Smooth muscle cell (in vitro differentiated cells): ENCODE measurements around the gene OR4K13. TPM values are rescaled to one million over a fixed set of nuclear protein-coding genes. Genes with fewer than 3 reads are reported as not detected.

Experiments used
- DNase-seq: peaks from one replicate; lab custom pipeline; 2025; ENCODE audit not compliant: unreplicated experiment; lab: John Stamatoyannopoulos, UW
- H2AFZ ChIP-seq: fragments of 200-600 bp; sonication (generic); 2 replicates; pipeline ENCODE4 v1.6.0; 2016; ENCODE audit warnings: antibody characterized with exemption, low read depth, mild to moderate bottlenecking
- H3F3A ChIP-seq: fragments of 200-600 bp; sonication (generic); 2 replicates; pipeline ENCODE4 v1.6.0; 2017; ENCODE audit warnings: antibody characterized with exemption, low read depth
- H3K27ac ChIP-seq: fragments of 200-600 bp; sonication (generic); 2 replicates; pipeline ENCODE4 v1.5.1; 2016; ENCODE audit warnings: low read depth, mild to moderate bottlenecking
- H3K27me3 ChIP-seq: fragments of 200-600 bp; sonication (generic); 2 replicates; pipeline ENCODE4 v1.6.1; 2016; ENCODE audit warnings: low read depth, mild to moderate bottlenecking
- H3K36me3 ChIP-seq: fragments of 200-600 bp; sonication (generic); 2 replicates; pipeline ENCODE4 v1.5.1; 2016; ENCODE audit warnings: low read depth
- H3K4me1 ChIP-seq: fragments of 200-600 bp; sonication (generic); 2 replicates; pipeline ENCODE4 v1.5.1; 2016; ENCODE audit warnings: low read depth
- H3K4me2 ChIP-seq: fragments of 200-600 bp; sonication (generic); 2 replicates; pipeline ENCODE4 v1.6.0; 2016; ENCODE audit warnings: mild to moderate bottlenecking
- H3K4me3 ChIP-seq: fragments of 200-600 bp; sonication (generic); 2 replicates; pipeline ENCODE4 v1.5.1; 2016; ENCODE audit warnings: mild to moderate bottlenecking
- H3K79me2 ChIP-seq: fragments of 200-600 bp; sonication (generic); 2 replicates; pipeline ENCODE4 v1.6.0; 2016; ENCODE audit warnings: low read depth, mild to moderate bottlenecking
- H3K9ac ChIP-seq: fragments of 200-600 bp; sonication (generic); 2 replicates; pipeline ENCODE4 v1.6.0; 2016; ENCODE audit warnings: low read depth
- H3K9me3 ChIP-seq: fragments of 200-600 bp; sonication (generic); replicated peaks from 2 replicates; pipeline ENCODE4 v1.5.1; 2016; ENCODE audit warnings: low read depth
- H4K20me1 ChIP-seq: fragments of 200-600 bp; sonication (generic); 2 replicates; pipeline ENCODE4 v1.6.0; 2016; ENCODE audit warnings: low read depth
- CTCF ChIP-seq: fragments of 200-600 bp; sonication (generic); IDR thresholded peaks from 2 replicates; pipeline ENCODE4 v1.5.1; 2017; ENCODE audit warnings: borderline replicate concordance, mild to moderate bottlenecking, antibody characterized with exemption; ENCODE audit not compliant: insufficient read depth, poor library complexity, severe bottlenecking
- WGBS: methylation state at CpG from one replicate; pipeline ENCODE4 v1.1.7; 2016; ENCODE audit warnings: low lambda C conversion rate; 5-methylcytosine and 5-hydroxymethylcytosine counted together
- polyA plus RNA-seq: library from polyadenylated mRNA; unstranded; fragments of >200 nt; fragmentation: Nextera tagmentation; extraction: Ambion mirVana; gene quantifications from 2 replicates; pipeline ENCODE4 v1.2.1, GENCODE V29; 2016
- total RNA-seq: library from RNA; depleted of rRNA; stranded (reverse); fragments of >200 nt; gene quantifications from 2 replicates; pipeline ENCODE4 v1.2.3, GENCODE V29; 2014

Gene OR4K13
- total and polyA plus RNA-seq, 2 experiments from 2014 or later = not detected

GRCh38 chr14:20044243-20044642 lies 8.4 kb upstream of the OR4K13 start:
- Histone ChIP-seq H3K27me3 (no peaks in the 10 kb centered on the region), H3K9me3 (no peaks in the 10 kb centered on the region), H2AFZ (no peak overlapping the region), H3K4me3 (no peak overlapping the region), H3K27ac (no peak overlapping the region), H3K4me1 (no peaks in the 10 kb centered on the region), H3K36me3 (no peaks in the 10 kb centered on the region), H3K9ac (no peak overlapping the region), H3K79me2 (no peaks in the 10 kb centered on the region), H3F3A (no peaks in the 10 kb centered on the region), H3K4me2 (no peak overlapping the region), H4K20me1 (no peaks in the 10 kb centered on the region)
- WGBS = 61% methylated on average over 5 of the region's 5 CpGs
- no peak for DNase-seq
- no peak for TF ChIP-seq CTCF

- Histone ChIP-seq H3K27ac (no peak overlapping the region), H3K4me2 (no peak overlapping the region), H4K20me1 (no peaks in the 10 kb centered on the region), H3K9me3 (peaks cover 4% of the 10 kb centered on the region), H3K9ac (no peak overlapping the region), H3K36me3 (no peaks in the 10 kb centered on the region), H3K4me1 (no peaks in the 10 kb centered on the region), H3K79me2 (no peaks in the 10 kb centered on the region), H3K27me3 (no peaks in the 10 kb centered on the region), H3K4me3 (no peak overlapping the region), H3F3A (no peaks in the 10 kb centered on the region), H2AFZ (no peak overlapping the region)
- WGBS = 64% methylated on average over 3 of the region's 3 CpGs
- no peak for DNase-seq
- TF ChIP-seq CTCF = no peak
These were observed 389 bp downstream of the OR4K13 start for GRCh38 chr14:20035449-20035848.

GRCh38 chr14:20031058-20031457 lies 4.8 kb downstream of the OR4K13 start:
- Histone ChIP-seq H3F3A (no peaks in the 10 kb centered on the region), H3K9me3 (peaks cover 4% of the 10 kb centered on the region), H3K36me3 (no peaks in the 10 kb centered on the region), H3K27ac (no peak overlapping the region), H4K20me1 (no peaks in the 10 kb centered on the region), H3K27me3 (no peaks in the 10 kb centered on the region), H3K9ac (no peak overlapping the region), H3K79me2 (no peaks in the 10 kb centered on the region), H3K4me3 (no peak overlapping the region), H3K4me1 (no peaks in the 10 kb centered on the region), H3K4me2 (no peak overlapping the region), H2AFZ (no peak overlapping the region)
- no peak for DNase-seq
- WGBS = 75% methylated on average over 6 of the region's 6 CpGs
- no peak for TF ChIP-seq CTCF

GRCh38 chr14:20019257-20019865 lies 16.5 kb downstream of the OR4K13 start, which contains the start of gene OR4K14:
Gene OR4K14 (minus strand): TSS chr14:20019307. CDS start chr14:20015193, 4,114 bp downstream.
- WGBS = 63% methylated on average over 2 of the region's 2 CpGs
- H3K9me3 ChIP-seq = no peaks in the 10 kb centered on the region
- no peak within 1 kb of the TSS for H3K9ac ChIP-seq
- H3K79me2 ChIP-seq = no peaks in the 10 kb centered on the region
- no peak for DNase-seq
- H3K4me3 ChIP-seq = no peak within 1 kb of the TSS
- no peak within 1 kb of the TSS for H3K27ac ChIP-seq
- no peak for TF ChIP-seq CTCF
- H2AFZ ChIP-seq = no peak within 1 kb of the TSS
- no peak within 1 kb of the TSS for H3K4me2 ChIP-seq
- no peaks in the 10 kb centered on the region for H3K27me3 ChIP-seq
- no peaks in the 10 kb centered on the region for H3K36me3 ChIP-seq
- no peaks in the 10 kb centered on the region for H3K4me1 ChIP-seq
- H3F3A ChIP-seq = no peaks in the 10 kb centered on the region
- no peaks in the 10 kb centered on the region for H4K20me1 ChIP-seq
